Measurements from ENCODE around the gene CD99. TPM values are rescaled to one million over a fixed set of nuclear protein-coding genes. Genes with fewer than 3 reads are reported as not detected.

CD99 gene
- total and polyA plus RNA-seq, 2 donors (not counting 1 experiment from before 2014, with no cell fraction given): 177 to 551 TPM

GRCh38 chrX:2679534-2680485 lies 11.3 kb upstream of the CD99 start:
- Histone ChIP-seq H2AFZ (ENCODE audit: low read length) (no peak overlapping the region), H3K27me3 (ENCODE audit: control insufficient read depth, insufficient read depth, low read length) (no peaks in the 10 kb centered on the region), H3K4me2 (ENCODE audit: extremely low read depth, insufficient read depth, low read length) (no peak overlapping the region), H3K27ac (ENCODE audit: insufficient read depth, low read length) (no peak overlapping the region), H3K9me3 (ENCODE audit: control insufficient read depth, insufficient read depth, low read depth, low read length) (no peaks in the 10 kb centered on the region), H3K4me3 (replicated peaks in 1 of 4; ENCODE audit: control extremely low read depth in 1 of 4, insufficient read depth in 1 of 4, low read depth in 3 of 4, low read length in 4 of 4) (no peak overlapping the region), H4K20me1 (ENCODE audit: control insufficient read depth, extremely low read depth, insufficient read depth, low read length) (no peaks in the 10 kb centered on the region), H3K36me3 (ENCODE audit: control insufficient read depth, insufficient read depth, low read length) (no peaks in the 10 kb centered on the region), H3K79me2 (ENCODE audit: control insufficient read depth, insufficient read depth, low read length) (no peaks in the 10 kb centered on the region), H3K4me1 (ENCODE audit: control insufficient read depth, extremely low read depth, insufficient read depth, low read length) (peaks cover 8% of the 10 kb centered on the region), H3K9ac (ENCODE audit: insufficient read depth, low read length) (no peak overlapping the region)
- TF ChIP-seq CTCF (conservative IDR thresholded peaks at IDR 0.05 in 1 of 2, IDR thresholded peaks at IDR 0.05 in 1 of 2; ENCODE audit: low read depth in 1 of 2, low read length in 2 of 2) (no peak), EZH2 (IDR thresholded peaks at IDR 0.05; ENCODE audit: low read length, missing control alignments) (no peak)
- DNase-seq (ENCODE audit: low read depth in 2 of 2): peak; percentile 54 to 65

- TF ChIP-seq EZH2 (IDR thresholded peaks at IDR 0.05; ENCODE audit: low read length, missing control alignments) (no peak), CTCF (conservative IDR thresholded peaks at IDR 0.05 in 1 of 2, IDR thresholded peaks at IDR 0.05 in 1 of 2; ENCODE audit: low read depth in 1 of 2, low read length in 2 of 2) (no peak)
- H3K27me3 ChIP-seq (ENCODE audit: control insufficient read depth, insufficient read depth, low read length): no peaks in the 10 kb centered on the region
- no peak overlapping the region for H3K27ac ChIP-seq (ENCODE audit: insufficient read depth, low read length)
- peaks cover 8% of the 10 kb centered on the region for H3K4me1 ChIP-seq (ENCODE audit: control insufficient read depth, extremely low read depth, insufficient read depth, low read length)
- DNase-seq (ENCODE audit: low read depth in 2 of 2): no peak
- no peak overlapping the region for H3K9ac ChIP-seq (ENCODE audit: insufficient read depth, low read length)
- H3K4me2 ChIP-seq (ENCODE audit: extremely low read depth, insufficient read depth, low read length): no peak overlapping the region
- H3K79me2 ChIP-seq (ENCODE audit: control insufficient read depth, insufficient read depth, low read length): no peaks in the 10 kb centered on the region
- H2AFZ ChIP-seq (ENCODE audit: low read length): no peak overlapping the region
- no peaks in the 10 kb centered on the region for H3K9me3 ChIP-seq (ENCODE audit: control insufficient read depth, insufficient read depth, low read depth, low read length)
- H3K36me3 ChIP-seq (ENCODE audit: control insufficient read depth, insufficient read depth, low read length): no peaks in the 10 kb centered on the region
- H3K4me3 ChIP-seq (replicated peaks in 1 of 4; ENCODE audit: control extremely low read depth in 1 of 4, insufficient read depth in 1 of 4, low read depth in 3 of 4, low read length in 4 of 4): no peak overlapping the region
- no peaks in the 10 kb centered on the region for H4K20me1 ChIP-seq (ENCODE audit: control insufficient read depth, extremely low read depth, insufficient read depth, low read length)
Observed at GRCh38 chrX:2680486-2681348, 10.4 kb upstream of the CD99 start.

- Histone ChIP-seq H3K79me2 (ENCODE audit: control insufficient read depth, insufficient read depth, low read length) (no peaks in the 10 kb centered on the region), H2AFZ (ENCODE audit: low read length) (no peak overlapping the region), H3K27ac (ENCODE audit: insufficient read depth, low read length) (no peak overlapping the region), H4K20me1 (ENCODE audit: control insufficient read depth, extremely low read depth, insufficient read depth, low read length) (no peaks in the 10 kb centered on the region), H3K4me3 (replicated peaks in 1 of 4; ENCODE audit: control extremely low read depth in 1 of 4, insufficient read depth in 1 of 4, low read depth in 3 of 4, low read length in 4 of 4) (no peak overlapping the region), H3K9me3 (ENCODE audit: control insufficient read depth, insufficient read depth, low read depth, low read length) (no peaks in the 10 kb centered on the region), H3K36me3 (ENCODE audit: control insufficient read depth, insufficient read depth, low read length) (no peaks in the 10 kb centered on the region), H3K4me1 (ENCODE audit: control insufficient read depth, extremely low read depth, insufficient read depth, low read length) (peaks cover 5% of the 10 kb centered on the region), H3K9ac (ENCODE audit: insufficient read depth, low read length) (no peak overlapping the region), H3K4me2 (ENCODE audit: extremely low read depth, insufficient read depth, low read length) (no peak overlapping the region), H3K27me3 (ENCODE audit: control insufficient read depth, insufficient read depth, low read length) (no peaks in the 10 kb centered on the region)
- no peak for DNase-seq (ENCODE audit: low read depth in 2 of 2)
- TF ChIP-seq CTCF (conservative IDR thresholded peaks at IDR 0.05 in 1 of 2, IDR thresholded peaks at IDR 0.05 in 1 of 2; ENCODE audit: low read depth in 1 of 2, low read length in 2 of 2) (no peak), EZH2 (IDR thresholded peaks at IDR 0.05; ENCODE audit: low read length, missing control alignments) (no peak)
Observed at GRCh38 chrX:2682565-2683177, 8.4 kb upstream of the CD99 start.

Measured in fibroblast of lung (primary cell).